ENCODE measurements around the gene CTIF.
A peak's percentile ranks its signal among the peaks of the same experiment; 100 is the strongest.

The CTIF gene

DNA sequence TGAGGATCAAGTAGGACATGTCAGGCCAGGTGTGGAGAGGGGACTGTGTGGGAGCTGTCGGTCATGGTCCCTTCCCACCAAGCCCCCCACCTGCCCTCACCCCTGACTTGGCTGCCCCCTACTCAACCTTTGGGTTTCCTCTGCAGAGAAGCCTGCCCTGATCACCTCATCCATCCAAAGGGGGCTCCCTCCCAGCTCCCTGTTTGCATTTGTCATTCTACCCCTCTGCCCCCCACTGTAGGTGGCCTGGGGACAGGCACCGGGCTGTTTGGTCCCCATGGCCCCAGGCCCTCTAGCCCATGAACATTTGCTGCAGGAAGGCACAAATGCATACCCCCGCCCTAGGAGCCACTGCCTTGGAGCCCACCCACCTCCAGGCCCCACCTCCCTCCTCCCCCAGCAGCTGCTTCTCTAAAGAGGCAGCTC lies 296.9 kb downstream of the CTIF start:
- no peak for DNase-seq (ENCODE audit: low spot score)

GRCh38 chr18:48836231-48836805 lies 297.5 kb downstream of the CTIF start:
- no peak for DNase-seq (ENCODE audit: low spot score)

DNA sequence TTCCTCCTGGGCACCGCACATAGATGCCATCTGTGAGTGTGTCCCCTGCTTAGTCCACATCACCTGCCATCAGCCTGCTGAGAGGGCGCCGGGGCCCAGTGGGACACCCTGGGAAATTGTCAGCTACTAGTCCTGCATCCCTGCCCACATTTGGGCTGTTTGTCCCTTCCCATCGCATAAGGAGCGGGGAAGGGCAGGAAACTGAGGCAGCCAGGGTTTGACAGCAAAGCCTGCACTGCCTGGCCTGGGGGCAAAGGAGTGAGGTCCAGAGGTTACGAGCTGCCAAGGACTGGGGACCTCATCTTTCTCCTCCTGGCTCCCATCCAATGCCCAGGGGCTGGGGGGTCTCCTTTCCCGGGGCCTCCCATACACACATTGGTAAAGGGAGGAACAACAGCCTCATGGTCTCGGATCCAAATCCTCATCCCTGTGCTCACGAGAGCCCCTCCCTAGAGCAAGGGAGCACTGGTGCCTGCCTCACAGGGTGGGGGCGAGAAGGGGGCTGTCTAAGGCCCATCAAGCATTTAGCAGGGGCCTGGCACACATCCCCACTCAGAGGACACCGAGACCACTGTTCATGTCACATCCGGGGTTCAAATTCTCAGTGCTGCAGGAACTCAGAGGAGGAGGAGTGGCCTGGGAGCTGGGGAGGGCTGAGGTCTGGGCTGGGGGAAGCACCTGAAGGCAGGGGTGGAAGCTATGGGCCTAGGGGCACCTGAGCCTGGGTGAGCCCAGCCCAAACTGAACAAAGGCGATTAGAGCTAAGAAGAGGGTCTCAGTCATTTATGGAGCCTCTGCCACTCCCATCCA lies 298.2 kb downstream of the CTIF start:
- DNase-seq (ENCODE audit: low spot score) = no peak

GRCh38 chr18:48837676-48838075 lies 298.8 kb downstream of the CTIF start:
- DNase-seq (ENCODE audit: low spot score) = no peak

- peak; percentile 19 for DNase-seq (ENCODE audit: low spot score)
These were observed 299.4 kb downstream of the CTIF start for GRCh38 chr18:48838166-48838775.

DNA sequence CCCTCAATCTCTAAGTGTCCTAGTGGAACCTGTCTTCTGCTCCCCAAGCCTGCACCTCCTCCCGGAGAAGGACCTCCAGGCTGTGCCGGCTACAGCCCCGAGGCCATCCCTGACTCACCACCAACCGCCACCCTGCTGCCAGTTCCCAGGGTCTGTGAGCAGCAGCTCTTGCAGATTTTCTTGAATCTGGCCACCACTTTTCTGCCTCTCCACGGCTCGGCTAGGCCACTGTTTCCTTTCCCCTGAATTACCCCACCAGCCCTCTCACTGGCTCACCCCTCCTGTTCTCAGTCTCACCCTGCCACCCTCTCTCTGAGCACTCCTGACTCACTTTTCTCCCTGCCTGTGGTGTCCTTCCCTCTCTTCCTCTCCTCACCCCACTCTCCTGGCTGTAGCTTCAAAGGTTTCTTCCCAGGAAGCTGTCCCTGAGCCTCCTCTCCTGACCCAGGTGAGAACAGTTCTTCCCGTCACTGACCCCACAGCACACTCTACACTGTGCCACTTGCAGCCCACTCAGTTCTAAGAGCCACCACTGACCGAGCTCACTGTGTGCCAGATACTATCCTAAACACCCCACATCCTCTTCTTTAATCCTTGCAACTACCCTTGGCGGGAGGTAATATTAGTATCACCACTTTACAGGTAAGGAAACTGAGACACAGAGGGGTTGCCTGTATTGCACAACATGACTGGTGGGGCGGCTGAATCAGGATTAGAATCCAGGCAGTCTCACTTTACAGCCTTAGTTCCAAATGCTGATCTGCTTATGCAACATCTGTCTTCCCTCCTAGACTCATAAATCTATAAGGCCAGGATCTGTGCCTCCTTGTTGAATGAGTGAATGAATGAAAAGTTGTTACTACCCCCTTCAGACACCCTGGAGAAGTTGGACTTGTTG lies 300.3 kb downstream of the CTIF start:
- DNase-seq (ENCODE audit: low spot score) = no peak

- DNase-seq (ENCODE audit: low spot score) = no peak
These were observed 301.1 kb downstream of the CTIF start for GRCh38 chr18:48839819-48840490.

GRCh38 chr18:48840491-48840877 lies 301.7 kb downstream of the CTIF start:
- no peak for DNase-seq (ENCODE audit: low spot score)

- no peak for DNase-seq (ENCODE audit: low spot score)
These were observed 302.8 kb downstream of the CTIF start for GRCh38 chr18:48841381-48842258.

GRCh38 chr18:48842259-48843061 lies 303.6 kb downstream of the CTIF start:
- peak; percentile 50 for DNase-seq (ENCODE audit: low spot score)

- DNase-seq (ENCODE audit: low spot score) = no peak
These were observed 304.3 kb downstream of the CTIF start for GRCh38 chr18:48843162-48843561.

DNA sequence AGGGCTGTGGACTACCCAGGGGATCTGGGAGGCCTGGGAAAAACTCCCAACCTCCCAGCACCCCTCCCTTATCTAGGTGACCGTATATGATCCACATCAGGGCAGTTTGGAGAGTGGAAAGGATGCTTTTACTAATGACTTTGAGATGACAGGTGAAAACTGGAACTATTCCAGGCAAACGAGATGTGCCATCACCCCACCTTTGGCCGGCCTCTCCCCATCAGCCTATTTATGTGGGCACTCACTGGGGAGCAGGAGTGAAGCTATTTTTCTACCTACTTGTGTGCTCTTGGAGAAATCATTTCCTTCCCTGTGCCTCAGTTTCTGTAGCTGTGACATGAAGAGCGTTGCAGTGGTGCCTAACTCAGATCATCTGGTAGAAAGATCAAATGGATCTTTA lies 304.8 kb downstream of the CTIF start:
- no peak for DNase-seq (ENCODE audit: low spot score)

- DNase-seq (ENCODE audit: low spot score) = no peak
These were observed 305.4 kb downstream of the CTIF start for GRCh38 chr18:48844271-48844670.

GRCh38 chr18:48845174-48845573 lies 306.3 kb downstream of the CTIF start:
- DNase-seq (ENCODE audit: low spot score) = no peak

GRCh38 chr18:48846423-48846932 lies 307.6 kb downstream of the CTIF start:
- no peak for DNase-seq (ENCODE audit: low spot score)

GRCh38 chr18:48847807-48848486 lies 309.1 kb downstream of the CTIF start:
- no peak for DNase-seq (ENCODE audit: low spot score)

DNA sequence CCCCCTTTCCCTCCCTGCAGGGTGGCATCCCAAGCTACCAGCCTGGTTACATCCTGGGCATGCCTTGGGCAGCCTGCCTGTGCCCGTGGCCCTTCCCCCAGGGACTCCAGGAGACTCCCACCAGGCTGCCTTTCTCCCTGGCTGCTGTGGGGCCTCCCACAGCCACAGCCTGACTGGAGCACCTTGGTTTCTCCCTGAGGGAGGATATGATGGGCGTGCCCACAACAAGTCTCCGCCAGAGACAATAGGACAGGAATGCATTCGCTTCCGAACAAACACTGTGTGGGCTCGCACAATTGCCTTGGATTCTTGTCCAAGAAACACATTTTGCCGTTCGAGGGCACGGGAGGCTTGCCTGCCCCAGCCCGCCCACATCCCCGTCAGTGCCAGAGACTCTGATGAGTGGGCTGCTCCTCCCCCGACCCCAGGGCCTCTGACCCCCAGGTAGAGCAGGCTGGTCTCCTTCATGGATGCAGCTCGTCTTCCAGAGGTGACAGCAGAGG lies 309.9 kb downstream of the CTIF start:
- DNase-seq (ENCODE audit: low spot score) = no peak

- no peak for DNase-seq (ENCODE audit: low spot score)
These were observed 312.2 kb downstream of the CTIF start for GRCh38 chr18:48850822-48851598.
